ENCODE results near the gene ARMH3.

- no peak for TF ChIP-seq CTCF (IDR thresholded peaks at IDR 0.05)
- no peak for TF ChIP-seq POLR2AphosphoS5 (IDR thresholded peaks at IDR 0.05)
Measured at GRCh38 chr10:101968940-101969321, 87.0 kb downstream of the ARMH3 start.

All from breast epithelium (tissue), 3 donors.